CD4-positive, alpha-beta T cell (primary cell): ENCODE results near the gene KCNS1. TPM values are rescaled to one million over a fixed set of nuclear protein-coding genes. Genes with fewer than 3 reads are reported as not detected.

ENCODE experiments used
- ATAC-seq: fragments of 200-7000 bp; cut with Tn5 transposase; one replicate; pipeline ENCODE4 v1.10.0; 2022; ENCODE audit warnings: mild to moderate bottlenecking; ENCODE audit not compliant: poor library complexity
- CTCF ChIA-PET: fragments of 350-600 bp; sonication (Branson Sonifier 250); formaldehyde crosslinking; loops from one replicate; lab custom pipeline; 2021; ENCODE audit warnings: antibody characterized with exemption, inconsistent platforms; lab: Charles Lee
- POLR2A ChIA-PET: fragments of 350-600 bp; sonication (Branson Sonifier 250); formaldehyde crosslinking; loops from one replicate; lab custom pipeline; 2021; ENCODE audit warnings: antibody characterized with exemption, inconsistent platforms; lab: Charles Lee
- DNase-seq, 14 experiments: peaks; one replicate each; pipeline ENCODE4 v3.0.0-alpha.2; 2013 to 2020; ENCODE audit warnings: mixed read lengths in 2 of 14
- H3K27ac ChIP-seq, 2 donors: one replicate each; pipeline versions ENCODE4 v1.5.1 to v1.7.0; 2013; ENCODE audit warnings: low read length in 2 of 2, low read depth in 1 of 2, mild to moderate bottlenecking in 1 of 2
- H3K27me3 ChIP-seq, 2 experiments: 1 replicate in 1 of 2; 2 replicates in 1 of 2; pipeline versions ENCODE4 v1.6.1 to v1.7.0; 2013; ENCODE audit warnings: low read length in 2 of 2, control low read depth in 1 of 2, mild to moderate bottlenecking in 1 of 2, moderate library complexity in 1 of 2; ENCODE audit not compliant: insufficient read depth in 2 of 2, control insufficient read depth in 1 of 2
- H3K36me3 ChIP-seq: one replicate; pipeline ENCODE4 v1.6.1; 2013; ENCODE audit warnings: low read length, control low read depth; ENCODE audit not compliant: insufficient read depth
- H3K4me1 ChIP-seq: one replicate; pipeline ENCODE4 v1.6.1; 2013; ENCODE audit warnings: low read length, control low read depth; ENCODE audit not compliant: insufficient read depth
- H3K4me3 ChIP-seq: one replicate; pipeline ENCODE4 v1.5.1; 2013; ENCODE audit warnings: mild to moderate bottlenecking, low read length, moderate library complexity
- H3K9me3 ChIP-seq, 2 experiments: 1 replicate in 1 of 2; 2 replicates in 1 of 2; pipeline versions ENCODE4 v1.6.1 to v1.7.0; 2013; ENCODE audit warnings: low read length in 2 of 2, mild to moderate bottlenecking in 2 of 2, control low read depth in 1 of 2, moderate library complexity in 1 of 2; ENCODE audit not compliant: control insufficient read depth in 1 of 2, insufficient read depth in 1 of 2
- H3K27ac Mint-ChIP-seq: one replicate; pipeline ENCODE4 v1.8.0; 2020; ENCODE audit warnings: mixed read lengths
- H3K27me3 Mint-ChIP-seq: one replicate; pipeline ENCODE4 v1.8.0; 2021; ENCODE audit warnings: mixed read lengths
- H3K36me3 Mint-ChIP-seq: one replicate; pipeline ENCODE4 v1.8.0; 2021; ENCODE audit warnings: low read depth, mixed read lengths
- H3K4me1 Mint-ChIP-seq: one replicate; pipeline ENCODE4 v1.8.0; 2021; ENCODE audit warnings: low read depth, mixed read lengths
- H3K4me3 Mint-ChIP-seq: one replicate; pipeline ENCODE4 v1.8.0; 2020; ENCODE audit warnings: mild to moderate bottlenecking, mixed read lengths
- H3K9me3 Mint-ChIP-seq: one replicate; pipeline ENCODE4 v1.8.0; 2020; ENCODE audit warnings: mixed read lengths
- intact Hi-C, 2 experiments: fragments of 100-400 bp; cut with DNase I in 1 of 2; cut with micrococcal nuclease in 1 of 2; formaldehyde crosslinking; loops; one replicate each; pipeline versions ENCODE4 v1.15.1 to v1.9.0; 2023 to 2025; cut with DNase I, micrococcal nuclease
- total RNA-seq, 174 experiments: library from RNA in 2 of 174; stranded (reverse) in 2 of 174; gene quantifications; one replicate each; pipeline ENCODE4 v1.2.3 and lab custom pipeline; 2021 to 2026
- TF ChIP-seq, protein P1 (sequence below): fragments of 200-600 bp; IDR thresholded peaks from one replicate; pipeline ENCODE4 v1.8.0; 2022; ENCODE audit warnings: antibody characterized with exemption, mild to moderate bottlenecking

Gene KCNS1
- total RNA-seq, 2 experiments from 2014 or later = not detected

DNA sequence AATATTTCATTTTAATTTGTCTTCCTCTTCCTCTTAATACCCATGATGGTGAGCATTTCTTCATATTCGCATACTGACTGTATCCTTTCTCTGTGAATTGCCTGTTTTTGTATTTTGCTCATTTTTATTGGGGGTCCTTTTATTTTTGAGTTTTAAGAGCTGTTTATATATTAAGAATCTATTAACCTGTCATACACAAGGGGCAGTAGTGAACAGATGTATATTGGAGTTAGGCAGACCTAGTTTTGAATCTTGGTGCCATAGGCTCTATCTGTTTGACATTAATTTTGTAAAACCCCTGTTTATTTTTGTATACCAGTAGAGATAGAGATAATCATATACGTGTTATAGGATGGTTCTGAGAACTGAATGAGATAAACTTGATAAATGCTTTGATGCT is 17.1 kb upstream of the KCNS1 start:
- no peak for ATAC-seq
- CTCF ChIA-PET = interaction anchor here (1.0 kb wide), 1 partner anchor 74 kb away, joined by 3 read pairs; no protein-coding TSS in a partner anchor
- no peak overlapping the region for H3K27ac ChIP-seq
- DNase-seq = no peak
- no peaks in the 10 kb centered on the region for H3K9me3 Mint-ChIP-seq
- intact Hi-C loops = no loop called here
- POLR2A ChIA-PET = no interaction called here
- H3K4me1 Mint-ChIP-seq = peaks cover 5% of the 10 kb centered on the region
- H3K36me3 Mint-ChIP-seq = no peaks in the 10 kb centered on the region
- H3K27me3 ChIP-seq = peaks cover 0 to 9% of the 10 kb centered on the region in 2 experiments
- TF ChIP-seq, protein P1, sequence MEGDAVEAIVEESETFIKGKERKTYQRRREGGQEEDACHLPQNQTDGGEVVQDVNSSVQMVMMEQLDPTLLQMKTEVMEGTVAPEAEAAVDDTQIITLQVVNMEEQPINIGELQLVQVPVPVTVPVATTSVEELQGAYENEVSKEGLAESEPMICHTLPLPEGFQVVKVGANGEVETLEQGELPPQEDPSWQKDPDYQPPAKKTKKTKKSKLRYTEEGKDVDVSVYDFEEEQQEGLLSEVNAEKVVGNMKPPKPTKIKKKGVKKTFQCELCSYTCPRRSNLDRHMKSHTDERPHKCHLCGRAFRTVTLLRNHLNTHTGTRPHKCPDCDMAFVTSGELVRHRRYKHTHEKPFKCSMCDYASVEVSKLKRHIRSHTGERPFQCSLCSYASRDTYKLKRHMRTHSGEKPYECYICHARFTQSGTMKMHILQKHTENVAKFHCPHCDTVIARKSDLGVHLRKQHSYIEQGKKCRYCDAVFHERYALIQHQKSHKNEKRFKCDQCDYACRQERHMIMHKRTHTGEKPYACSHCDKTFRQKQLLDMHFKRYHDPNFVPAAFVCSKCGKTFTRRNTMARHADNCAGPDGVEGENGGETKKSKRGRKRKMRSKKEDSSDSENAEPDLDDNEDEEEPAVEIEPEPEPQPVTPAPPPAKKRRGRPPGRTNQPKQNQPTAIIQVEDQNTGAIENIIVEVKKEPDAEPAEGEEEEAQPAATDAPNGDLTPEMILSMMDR = no peak
- no peaks in the 10 kb centered on the region for H3K36me3 ChIP-seq
- H3K27me3 Mint-ChIP-seq = peaks cover 11% of the 10 kb centered on the region
- no peak overlapping the region for H3K27ac Mint-ChIP-seq
- no peak overlapping the region for H3K4me3 Mint-ChIP-seq
- no peak overlapping the region for H3K4me3 ChIP-seq
- H3K9me3 ChIP-seq = no peaks in the 10 kb centered on the region
- peaks cover 6% of the 10 kb centered on the region for H3K4me1 ChIP-seq

DNA sequence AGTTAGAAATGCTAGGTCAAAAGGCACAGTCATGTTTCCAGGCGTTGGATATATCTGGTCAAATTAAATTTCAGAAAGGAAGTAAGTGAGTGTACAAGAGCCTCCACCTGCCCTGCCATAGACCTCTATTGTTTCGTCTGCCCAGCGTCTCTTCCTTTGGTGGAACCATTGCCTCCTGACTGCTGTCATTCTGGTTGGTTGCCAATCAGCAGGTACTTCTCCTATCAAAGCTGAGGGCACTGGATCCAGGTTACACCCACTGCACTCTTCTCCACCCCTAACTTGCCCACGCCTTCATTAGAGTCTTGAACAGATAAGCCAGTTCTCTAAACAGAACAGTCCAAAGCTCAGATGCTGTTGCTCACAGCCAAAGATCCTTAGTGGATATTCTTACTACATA is 16.7 kb upstream of the KCNS1 start:
- H3K36me3 Mint-ChIP-seq = no peaks in the 10 kb centered on the region
- peaks cover 11% of the 10 kb centered on the region for H3K27me3 Mint-ChIP-seq
- H3K9me3 Mint-ChIP-seq = no peaks in the 10 kb centered on the region
- CTCF ChIA-PET = interaction anchor here (1.0 kb wide), 1 partner anchor 73 kb away, joined by 3 read pairs; no protein-coding TSS in a partner anchor
- no peak overlapping the region for H3K27ac Mint-ChIP-seq
- H3K27ac ChIP-seq = no peak overlapping the region
- H3K4me1 ChIP-seq = peaks cover 6% of the 10 kb centered on the region
- TF ChIP-seq, protein P1 = no peak
- H3K4me3 ChIP-seq = no peak overlapping the region
- H3K9me3 ChIP-seq = no peaks in the 10 kb centered on the region
- intact Hi-C loops = no loop called here
- DNase-seq (no peak), ATAC-seq (no peak)
- no peak overlapping the region for H3K4me3 Mint-ChIP-seq
- no peaks in the 10 kb centered on the region for H3K36me3 ChIP-seq
- peaks cover 5% of the 10 kb centered on the region for H3K4me1 Mint-ChIP-seq
- POLR2A ChIA-PET = no interaction called here
- peaks cover 0 to 9% of the 10 kb centered on the region in 2 experiments for H3K27me3 ChIP-seq

DNA sequence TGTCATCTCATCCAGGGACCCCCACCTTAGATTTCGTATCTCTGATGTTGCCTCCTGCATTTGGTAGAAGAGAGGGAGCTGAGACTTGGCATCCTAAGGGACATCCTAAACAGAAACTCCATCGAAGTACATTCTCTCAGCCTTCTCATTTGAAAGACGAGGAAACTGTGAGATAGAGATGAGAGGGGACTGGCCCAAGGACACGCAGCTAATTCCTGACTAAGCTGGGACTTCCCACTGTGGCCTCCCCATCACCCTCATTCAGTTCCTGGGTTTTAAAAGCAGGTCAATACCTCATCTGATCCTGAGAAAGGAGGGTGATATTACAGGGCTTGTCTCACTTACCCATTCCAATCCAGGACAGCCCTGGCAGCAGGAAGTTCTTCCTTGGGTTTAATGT is 14.9 kb upstream of the KCNS1 start:
- ChIA-PET POLR2A (no interaction called here), CTCF (no interaction called here)

More for the DNA sequence above, 14.9 kb upstream of the KCNS1 start:
- Mint-ChIP-seq H3K9me3 (no peaks in the 10 kb centered on the region), H3K4me3 (no peak overlapping the region), H3K27me3 (peaks cover 6% of the 10 kb centered on the region), H3K36me3 (no peaks in the 10 kb centered on the region), H3K4me1 (peaks cover 5% of the 10 kb centered on the region), H3K27ac (no peak overlapping the region)
- Histone ChIP-seq H3K9me3 (no peaks in the 10 kb centered on the region), H3K36me3 (no peaks in the 10 kb centered on the region), H3K4me3 (no peak overlapping the region), H3K27ac (no peak overlapping the region), H3K4me1 (peaks cover 6% of the 10 kb centered on the region), H3K27me3 (peaks cover 0 to 9% of the 10 kb centered on the region in 2 experiments)
- TF ChIP-seq, protein P1 = no peak
- intact Hi-C loops = no loop called here
- DNase-seq = no peak
- no peak for ATAC-seq
